CD4-positive, alpha-beta T cell treated with Interleukin-4 for 4 hours (primary cell): Measurements from ENCODE around the gene HECW1.

Experiments
- DNase-seq: peaks from one replicate; pipeline ENCODE4 v3.0.0-alpha.2; 2020

Gene HECW1

GRCh38 chr7:43274752-43275151, 162.3 kb downstream of the HECW1 start:
- DNase-seq: no peak

DNA sequence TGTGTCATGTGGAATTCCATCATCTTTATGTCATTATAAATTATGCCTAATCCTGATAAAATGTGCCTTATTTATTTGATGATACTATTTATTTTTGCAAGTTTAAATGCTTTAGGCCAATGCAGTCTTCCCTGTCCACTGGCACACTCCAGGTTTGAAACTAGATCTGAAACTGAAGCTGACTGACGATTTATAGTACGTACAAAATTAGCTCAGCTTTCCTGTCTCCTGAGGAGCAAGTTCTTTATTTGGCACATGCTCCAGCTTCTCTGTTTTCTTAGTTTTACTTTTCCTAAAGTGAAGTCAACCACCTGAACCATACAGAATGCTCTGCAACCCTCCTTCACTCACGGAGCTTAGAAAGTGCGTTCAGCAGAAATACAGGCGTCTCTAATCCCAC, 164.1 kb downstream of the HECW1 start:
- no peak for DNase-seq

- DNase-seq: no peak
Measured at GRCh38 chr7:43278088-43278644, 165.7 kb downstream of the HECW1 start.

DNA sequence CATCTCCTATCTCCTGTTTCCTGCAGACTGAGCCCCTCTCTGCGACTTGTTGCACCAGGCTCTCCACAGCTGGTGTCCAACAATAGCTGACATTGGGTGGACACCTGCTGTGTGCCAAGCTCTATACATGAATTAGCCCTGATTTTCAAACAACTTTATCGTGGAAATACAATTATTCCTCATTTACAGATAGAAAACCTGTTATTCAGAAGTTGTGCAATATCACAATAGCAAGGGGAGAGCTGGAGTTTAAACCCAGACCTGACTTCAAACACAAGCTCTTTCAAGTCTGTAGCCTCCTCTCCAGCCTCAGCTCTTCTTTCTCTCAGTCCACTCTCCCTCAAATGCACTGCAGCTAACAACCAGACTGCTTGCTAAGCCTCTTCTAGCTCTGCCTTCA, 168.8 kb downstream of the HECW1 start:
- DNase-seq: no peak

DNA sequence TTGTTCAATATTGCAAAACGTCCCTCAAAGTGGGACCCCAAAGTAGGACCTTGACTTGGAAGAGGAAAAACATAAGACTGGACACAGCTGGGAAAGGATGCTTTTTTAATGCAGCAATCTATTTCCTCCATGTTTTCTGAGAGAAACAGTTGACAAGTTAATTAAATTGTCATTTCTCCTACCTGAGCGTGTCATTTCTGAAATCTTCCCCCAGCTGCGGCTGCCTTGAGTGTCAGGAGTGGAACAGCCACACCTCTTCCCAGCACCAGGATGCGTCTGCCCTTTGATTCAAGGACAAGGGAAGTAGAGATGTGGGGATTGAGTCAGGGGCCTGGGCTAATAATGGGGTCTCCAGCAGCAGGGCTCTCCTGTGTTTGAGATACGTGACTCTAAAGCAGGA, 171.3 kb downstream of the HECW1 start:
- DNase-seq: no peak

DNA sequence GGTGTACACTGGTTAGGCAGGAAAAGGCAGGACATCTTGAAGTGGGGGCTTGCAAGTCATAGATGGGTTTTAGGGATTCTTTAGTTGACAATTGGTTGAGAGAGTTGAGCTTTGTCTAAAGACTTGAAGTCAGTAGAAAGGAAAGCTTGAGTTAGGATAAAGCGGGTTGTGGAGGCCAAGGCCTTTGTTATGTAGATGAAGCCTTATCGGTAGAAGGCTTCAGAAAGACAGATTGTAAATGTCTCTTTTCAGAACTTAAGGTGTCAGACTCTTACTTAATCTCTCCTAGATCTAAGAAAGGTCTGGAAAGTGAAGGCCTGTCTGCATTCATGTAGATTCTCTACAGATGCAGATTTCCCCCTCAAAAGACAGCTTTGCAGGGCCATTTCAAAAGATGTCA, 177.4 kb downstream of the HECW1 start:
- DNase-seq: no peak

- DNase-seq: no peak
Measured at GRCh38 chr7:43290978-43291377, 178.5 kb downstream of the HECW1 start.

DNA sequence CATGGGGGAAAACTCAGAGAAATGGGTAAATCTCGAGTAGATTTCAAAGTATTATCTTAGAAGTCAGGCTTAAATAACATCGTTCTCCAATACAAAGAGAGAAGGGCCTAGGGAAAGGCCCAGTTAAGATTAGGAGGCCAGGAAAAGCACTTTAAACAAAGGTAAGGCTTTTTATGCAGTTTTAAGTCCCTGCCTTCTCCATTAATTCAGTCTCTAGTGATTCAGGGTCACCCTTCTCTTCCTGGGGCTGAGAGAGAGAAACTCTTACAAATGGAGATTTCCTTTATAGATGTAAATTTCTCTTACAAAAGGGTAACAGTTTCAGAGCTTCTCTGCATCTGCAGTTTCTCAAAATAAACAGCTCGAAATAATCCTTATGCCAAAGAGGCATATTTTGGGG, 179.3 kb downstream of the HECW1 start:
- DNase-seq: no peak

GRCh38 chr7:43292384-43292783, 179.9 kb downstream of the HECW1 start:
- no peak for DNase-seq

DNA sequence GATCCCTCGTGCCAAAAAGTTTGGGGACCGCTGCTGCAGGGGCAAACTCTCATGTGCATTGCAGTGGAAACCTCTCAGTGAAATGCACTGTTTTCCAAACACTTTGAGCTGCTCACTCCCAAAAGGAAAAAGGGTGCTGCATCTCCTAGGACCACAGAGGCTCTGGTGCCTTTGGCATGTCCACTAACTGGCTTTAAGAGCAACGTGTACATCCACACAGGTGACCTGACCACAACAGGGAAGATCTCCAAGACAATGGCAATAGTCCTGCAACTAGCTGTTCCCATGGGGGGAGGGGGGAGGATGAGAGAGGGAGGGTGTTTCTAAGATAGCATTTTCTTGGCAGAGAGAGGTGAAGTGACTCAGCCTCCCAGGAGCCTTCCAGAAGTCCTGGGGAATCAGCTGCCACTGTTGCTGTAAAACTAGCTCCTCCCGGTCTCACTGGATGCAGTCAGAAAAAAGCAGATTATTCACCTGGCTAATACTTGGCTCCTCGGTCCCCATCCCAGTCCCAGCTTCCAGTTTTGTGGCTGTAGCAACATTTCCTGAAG, 181.7 kb downstream of the HECW1 start:
- no peak for DNase-seq

DNA sequence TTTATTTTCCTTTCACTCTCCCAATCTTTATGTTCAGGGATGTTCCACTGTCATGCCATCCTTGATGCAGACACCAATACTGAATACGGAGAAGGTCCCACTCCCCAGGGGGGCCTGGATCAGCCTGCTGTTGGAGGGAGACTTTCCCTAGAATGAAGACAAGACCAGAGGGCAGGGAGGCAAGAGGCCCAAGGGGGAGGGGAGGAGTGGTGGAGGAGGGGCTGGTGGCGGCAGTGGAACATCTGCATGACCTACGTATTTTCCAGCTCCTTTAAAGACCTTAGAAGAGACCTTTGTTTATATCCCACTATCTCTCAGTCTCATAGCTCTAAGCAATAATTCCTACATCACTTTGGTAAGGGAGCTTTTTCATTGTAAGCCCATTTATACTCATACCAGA, 183.0 kb downstream of the HECW1 start:
- no peak for DNase-seq

DNA sequence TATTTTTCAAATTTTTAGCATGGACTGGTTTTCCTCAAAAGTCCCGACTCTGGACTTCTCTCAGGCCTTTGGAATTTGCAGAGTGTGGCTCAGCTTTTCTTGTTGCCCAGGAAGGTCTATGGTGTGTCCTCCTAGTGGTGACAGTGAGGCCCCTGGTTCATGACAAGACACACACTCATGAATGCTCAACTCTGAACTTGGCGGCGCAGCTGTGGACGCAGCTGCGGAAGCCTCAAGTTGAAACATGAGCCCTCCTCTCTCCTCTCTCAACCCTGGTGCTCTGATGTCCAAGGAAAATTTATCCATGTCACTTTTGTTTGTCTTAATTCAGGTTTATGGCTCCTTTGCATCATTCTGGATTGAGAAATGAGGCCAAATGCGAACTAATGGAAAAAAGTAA, 183.9 kb downstream of the HECW1 start:
- no peak for DNase-seq

GRCh38 chr7:43298617-43299016, 186.2 kb downstream of the HECW1 start:
- DNase-seq: no peak

- DNase-seq: no peak
Measured at GRCh38 chr7:43300121-43300520, 187.7 kb downstream of the HECW1 start.

DNA sequence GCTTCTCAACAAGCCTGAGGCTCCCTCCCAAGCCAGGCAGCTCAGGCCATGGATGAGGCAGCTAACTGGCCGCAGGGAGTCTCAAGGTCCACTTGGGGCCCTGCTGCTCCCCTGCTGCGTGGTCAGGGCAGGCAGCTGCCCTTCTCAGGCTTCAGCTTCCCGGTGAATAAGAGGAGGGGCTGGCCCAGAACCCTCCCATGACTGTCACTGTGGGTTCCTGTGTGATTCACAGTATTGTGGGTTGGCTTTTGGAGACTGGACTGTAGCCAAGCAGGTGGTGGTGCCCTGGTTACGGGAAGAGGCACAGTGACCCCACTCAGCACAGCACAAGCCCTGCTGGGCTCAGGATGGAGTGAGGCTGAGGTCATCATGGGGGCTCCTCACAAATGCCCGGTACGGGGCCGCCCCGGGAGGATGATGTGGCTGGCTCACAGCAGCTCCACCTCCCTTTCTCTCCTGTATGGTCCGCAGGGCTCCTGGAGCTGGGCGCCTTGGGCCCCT, 189.8 kb downstream of the HECW1 start:
- DNase-seq: no peak

DNA sequence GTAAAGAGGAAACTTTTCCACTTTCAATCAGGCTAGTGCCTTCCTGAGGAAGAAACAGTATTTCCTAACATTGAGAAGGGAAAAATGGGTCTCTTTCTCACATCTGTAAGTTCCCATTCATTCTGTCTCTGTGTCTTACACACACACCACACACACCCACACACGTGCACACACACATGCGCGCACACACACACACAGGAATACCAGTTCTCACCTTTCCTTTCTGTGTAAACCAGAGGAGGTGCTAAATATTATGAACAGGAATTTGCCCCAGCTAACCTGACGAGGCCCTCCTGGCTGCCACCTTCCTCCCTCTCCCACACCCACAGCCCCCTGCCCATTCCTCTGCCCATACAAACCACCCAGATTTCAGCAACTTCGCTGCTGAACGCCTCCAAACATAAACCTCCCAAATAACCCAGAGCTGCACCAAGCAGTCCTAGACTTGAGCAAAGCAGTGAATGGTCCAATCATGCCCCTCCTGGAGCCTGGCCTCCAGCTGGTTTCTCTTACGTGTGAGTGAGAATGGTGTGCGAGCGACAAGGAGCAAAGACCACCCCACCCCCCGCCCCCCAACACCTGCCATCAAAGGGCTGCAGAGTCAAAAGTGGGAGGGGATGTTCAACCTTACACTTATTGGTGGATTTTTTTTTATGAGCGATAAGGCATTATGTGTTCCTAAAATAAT, 190.5 kb downstream of the HECW1 start:
- no peak for DNase-seq

DNA sequence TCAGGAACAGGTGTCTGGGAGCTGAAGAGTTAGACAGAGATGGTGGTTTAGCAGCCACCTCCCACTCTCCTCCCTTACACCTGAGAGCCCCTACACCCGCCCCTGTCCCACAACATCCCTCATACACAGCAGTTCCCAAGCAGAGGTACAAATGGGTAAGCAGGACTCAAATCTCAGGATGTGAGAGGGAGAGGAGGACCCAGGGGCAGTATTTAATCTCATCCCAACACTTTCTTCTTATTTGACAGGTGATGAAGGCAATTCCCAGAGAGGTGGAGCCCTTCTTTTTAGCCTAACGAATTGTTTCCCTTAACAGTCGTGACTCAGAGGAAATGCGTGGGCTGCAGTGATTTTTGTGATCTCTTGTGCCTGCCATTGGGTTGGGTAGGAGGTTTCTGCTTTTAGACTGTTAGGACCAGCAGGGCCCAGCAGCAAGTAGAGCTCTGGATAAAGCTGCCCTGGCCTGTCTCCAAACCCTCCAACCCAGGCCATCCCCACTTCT, 191.3 kb downstream of the HECW1 start:
- DNase-seq: no peak

- DNase-seq: no peak
Measured at GRCh38 chr7:43306404-43306803, 194.0 kb downstream of the HECW1 start.

- DNase-seq: no peak
Measured at GRCh38 chr7:43307522-43307921, 195.1 kb downstream of the HECW1 start.

DNA sequence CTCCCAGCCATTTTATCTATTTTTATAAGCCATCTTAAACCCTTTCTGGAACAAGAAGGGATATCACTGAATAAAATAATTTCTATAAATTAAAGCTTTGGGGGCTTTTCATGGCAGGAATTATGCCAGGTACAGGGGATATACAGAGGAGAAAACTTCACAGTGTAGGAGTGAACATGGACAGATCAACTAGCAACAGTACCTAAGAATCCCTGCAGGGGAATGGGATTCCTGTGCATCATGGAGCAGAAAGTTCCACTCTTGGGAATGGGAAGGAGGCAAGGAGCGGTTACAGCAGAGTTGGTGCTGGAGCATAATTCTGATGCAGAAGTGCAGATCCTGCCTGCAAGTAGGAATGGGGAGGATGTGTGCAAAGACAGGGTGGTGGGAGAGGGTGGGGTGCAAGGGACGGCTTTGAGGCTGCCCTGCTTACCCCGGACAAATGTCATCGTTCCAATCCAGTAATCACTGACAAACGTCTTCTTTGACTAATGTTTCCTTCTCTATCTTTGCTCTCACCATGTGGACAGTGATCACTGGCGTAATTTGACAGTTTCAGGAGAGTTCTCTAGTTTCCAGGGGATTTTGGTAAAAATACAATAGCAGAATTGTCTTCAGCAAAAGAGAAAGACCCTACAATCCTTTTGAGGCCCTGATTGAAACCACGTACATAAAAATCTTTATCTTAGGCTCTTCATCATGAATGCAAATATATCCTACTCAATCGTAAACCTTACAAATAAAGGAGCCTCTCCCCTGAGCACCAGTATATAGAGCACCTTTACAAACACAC, 196.7 kb downstream of the HECW1 start:
- no peak for DNase-seq

GRCh38 chr7:43309706-43310022, 197.2 kb downstream of the HECW1 start:
- no peak for DNase-seq

- no peak for DNase-seq
Measured at GRCh38 chr7:43311052-43311451, 198.6 kb downstream of the HECW1 start.

DNA sequence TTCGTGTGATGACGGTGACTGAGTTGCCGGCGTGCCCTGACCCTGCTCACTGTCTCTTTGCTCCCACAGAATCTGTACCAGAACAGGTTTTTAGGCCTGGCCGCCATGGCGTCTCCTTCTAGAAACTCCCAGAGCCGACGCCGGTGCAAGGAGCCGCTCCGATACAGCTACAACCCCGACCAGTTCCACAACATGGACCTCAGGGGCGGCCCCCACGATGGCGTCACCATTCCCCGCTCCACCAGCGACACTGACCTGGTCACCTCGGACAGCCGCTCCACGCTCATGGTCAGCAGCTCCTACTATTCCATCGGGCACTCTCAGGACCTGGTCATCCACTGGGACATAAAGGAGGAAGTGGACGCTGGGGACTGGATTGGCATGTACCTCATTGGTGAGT, 199.2 kb downstream of the HECW1 start:
- no peak for DNase-seq
